ENCODE data around the gene LITAF.

LITAF gene

DNA sequence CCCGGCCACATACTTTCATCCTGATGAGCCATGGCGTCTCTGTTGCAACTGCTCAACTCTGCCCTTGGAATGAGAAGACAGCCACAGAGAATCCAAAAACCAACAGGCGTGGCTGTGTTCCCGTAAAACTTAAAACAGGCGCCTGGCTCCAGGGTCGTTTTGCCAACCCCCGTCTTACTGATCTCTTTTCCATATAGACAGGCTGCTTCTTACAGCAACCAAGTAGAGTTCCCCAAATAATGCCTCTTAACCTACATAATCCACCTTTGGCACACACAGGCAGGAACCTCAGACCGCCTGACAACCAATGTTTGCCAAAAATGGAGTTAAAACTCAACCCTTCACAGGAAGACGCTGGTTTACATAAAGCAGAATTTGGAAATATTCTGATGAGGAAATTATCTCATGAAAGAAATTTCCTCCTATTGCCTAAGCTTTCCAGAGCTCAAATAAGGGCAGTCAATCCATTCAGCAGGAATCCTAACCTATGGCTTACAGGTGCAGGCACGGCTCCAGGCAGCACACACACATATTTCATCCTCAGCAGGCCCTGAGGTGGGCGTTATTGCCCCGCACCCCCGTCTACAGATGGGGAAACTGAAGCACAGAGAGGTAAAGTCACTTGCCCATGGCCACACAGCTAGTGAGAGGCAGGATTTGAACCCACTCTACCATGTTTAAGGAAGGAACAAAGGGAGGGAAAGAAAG lies 35.8 kb downstream of the LITAF start:
- no peak for DNase-seq

DNA sequence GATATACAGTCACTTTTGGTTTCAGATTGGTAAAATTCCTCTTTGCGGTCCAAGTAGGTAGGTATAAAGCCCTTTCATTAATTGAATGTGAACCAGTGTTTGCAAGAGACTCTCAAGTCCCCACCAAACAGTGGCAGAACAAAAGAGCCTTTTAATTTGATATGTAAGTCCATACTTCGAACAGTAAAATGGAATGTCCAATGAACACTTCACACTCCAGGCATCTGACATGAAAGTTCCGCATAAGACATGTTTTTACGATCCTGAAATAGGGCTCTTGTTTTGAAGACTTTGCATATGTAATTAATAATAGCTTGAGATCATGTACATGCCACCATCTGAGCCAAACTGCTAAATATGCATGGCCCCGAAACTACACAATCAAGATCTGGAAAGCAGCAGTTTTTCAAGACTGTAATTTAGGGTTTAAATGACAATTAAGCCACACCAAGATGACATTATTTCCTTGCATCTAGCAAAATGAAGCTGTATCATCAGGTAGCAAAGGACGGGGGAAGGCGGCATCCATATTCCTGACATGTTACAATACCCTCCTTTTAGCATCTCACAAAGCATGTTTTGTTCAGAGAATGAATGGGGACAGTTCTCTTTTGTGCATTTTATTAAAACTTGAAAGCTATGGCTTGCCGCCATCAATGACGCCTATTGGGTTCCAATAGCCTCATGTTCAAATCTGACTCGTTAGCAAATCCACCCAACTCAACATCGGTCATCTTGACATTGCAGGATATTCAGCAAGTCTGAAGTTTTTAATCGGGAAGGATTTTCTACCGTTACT lies 39.4 kb downstream of the LITAF start:
- no peak for DNase-seq

DNA sequence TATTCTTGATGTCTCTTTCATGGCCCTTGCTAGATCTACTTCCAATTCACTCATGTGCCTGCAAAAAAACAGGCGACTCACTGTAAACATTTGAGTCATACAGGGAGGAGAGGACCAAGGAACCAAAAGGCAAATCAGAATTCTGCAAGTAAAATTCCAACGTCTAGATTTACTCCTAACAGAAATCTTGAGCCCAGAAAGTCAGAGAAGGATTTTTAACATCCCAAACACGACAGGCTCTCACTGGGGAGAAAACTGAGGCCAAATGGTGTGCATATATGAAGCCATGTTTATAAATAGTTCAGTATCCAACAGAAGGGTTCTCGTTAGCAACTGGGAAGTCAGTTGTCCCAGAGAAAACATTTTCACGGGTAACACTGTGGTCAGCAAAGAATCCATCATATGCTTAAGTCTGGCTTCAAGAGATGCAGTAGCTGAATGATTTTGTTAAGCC lies 40.1 kb downstream of the LITAF start:
- DNase-seq: no peak

DNA sequence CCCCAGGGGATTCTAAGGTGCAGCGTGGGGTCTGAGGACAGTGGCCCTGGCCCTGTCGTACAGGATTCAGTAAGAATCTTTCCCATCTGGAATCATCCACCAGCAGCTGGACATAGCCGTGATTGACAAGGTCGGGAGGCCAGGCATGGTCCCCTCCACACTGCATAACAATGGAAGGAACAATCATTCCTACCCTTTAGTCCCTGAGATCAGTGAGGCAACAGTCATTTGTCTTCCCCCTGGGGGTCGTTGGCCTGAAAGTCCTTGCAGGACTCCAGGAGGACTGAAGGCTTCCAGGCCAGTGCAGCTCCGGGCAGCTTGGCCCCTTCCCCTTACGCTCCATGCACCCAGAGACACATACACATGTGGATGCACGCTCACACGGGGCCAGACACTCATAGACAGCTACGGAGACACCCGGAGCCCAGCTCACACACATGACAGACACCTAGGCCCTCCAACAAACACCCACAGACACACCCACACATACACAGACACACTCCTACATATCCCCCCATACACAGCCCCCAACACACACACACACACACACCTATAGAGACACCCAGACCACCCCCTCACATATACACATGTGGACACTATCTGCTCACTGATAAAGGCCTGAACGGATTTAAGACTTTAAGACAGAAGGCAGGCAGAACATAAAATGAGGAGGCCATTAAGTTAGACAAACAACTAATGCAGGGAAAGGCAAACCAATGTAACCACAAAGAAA lies 42.9 kb downstream of the LITAF start:
- no peak for DNase-seq

DNA sequence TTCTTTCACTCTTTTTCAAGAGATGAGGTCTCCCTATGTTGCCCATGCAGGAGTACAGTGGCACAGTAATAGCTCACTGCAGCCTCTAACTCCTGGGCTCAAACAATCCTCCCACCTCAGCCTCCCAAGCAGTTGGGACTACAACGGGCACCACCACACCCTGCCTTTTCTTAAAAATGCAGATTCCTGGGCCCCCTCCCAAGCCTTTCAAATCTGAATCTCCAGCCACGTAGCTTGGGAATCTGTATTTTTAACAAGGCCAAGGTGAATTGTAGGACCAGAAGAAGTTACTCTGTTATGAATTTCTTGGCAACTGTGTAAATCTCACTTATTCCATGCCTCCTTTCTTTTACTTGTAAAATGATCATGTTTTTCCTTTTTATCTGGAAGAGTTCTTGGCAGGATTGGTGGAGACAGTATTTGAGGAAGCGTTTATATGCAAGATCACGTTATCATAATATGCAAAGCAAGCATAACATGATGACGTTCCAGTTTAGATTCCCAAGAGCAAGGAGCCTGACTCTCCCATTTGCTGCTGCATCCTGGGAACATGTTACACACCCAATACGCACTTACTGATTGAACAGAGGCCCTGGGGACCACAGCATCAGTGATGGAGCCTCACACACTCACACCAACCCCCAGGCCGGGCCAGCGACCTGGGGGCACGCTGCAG lies 44.5 kb downstream of the LITAF start:
- no peak for DNase-seq

DNA sequence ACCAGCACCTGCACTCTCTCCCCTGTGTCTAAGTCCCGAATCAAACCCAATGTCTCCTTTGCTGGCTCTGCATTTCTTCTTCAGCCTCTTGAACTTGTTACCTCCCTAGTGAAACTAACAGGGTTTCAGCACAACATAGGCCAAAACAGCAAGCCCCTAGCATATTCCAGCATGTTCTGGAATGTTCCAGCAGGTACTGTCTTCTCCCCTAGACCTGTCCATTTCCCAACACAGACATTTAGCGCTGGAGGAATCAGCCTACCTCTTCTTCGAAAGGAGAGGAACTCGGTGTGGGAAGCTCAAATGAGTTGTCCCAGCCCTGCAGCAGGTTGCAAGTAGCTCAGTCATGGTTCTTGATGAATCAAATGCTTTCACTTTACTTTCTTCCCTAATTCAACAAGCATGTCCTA lies 47.1 kb downstream of the LITAF start:
- DNase-seq: no peak

DNA sequence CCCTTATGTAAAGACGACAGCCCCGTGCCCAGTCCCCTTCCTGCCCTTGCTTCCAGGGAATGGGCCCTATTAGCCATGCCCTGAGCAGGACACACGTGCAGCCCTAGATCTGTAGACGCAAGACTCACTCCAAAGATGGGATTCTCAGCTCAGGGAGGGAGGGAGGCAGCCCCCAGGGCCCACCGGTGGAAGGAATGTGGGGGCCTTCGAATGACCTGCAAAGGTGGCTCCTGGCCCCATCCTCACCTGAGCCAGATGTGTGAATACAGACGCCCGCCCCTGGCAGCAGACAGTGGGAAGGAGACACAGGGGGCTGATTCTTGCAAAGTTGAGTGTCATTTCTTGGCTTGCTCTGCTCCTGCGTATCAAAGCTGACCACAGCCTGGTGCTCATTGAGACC lies 47.8 kb downstream of the LITAF start:
- no peak for DNase-seq

DNA sequence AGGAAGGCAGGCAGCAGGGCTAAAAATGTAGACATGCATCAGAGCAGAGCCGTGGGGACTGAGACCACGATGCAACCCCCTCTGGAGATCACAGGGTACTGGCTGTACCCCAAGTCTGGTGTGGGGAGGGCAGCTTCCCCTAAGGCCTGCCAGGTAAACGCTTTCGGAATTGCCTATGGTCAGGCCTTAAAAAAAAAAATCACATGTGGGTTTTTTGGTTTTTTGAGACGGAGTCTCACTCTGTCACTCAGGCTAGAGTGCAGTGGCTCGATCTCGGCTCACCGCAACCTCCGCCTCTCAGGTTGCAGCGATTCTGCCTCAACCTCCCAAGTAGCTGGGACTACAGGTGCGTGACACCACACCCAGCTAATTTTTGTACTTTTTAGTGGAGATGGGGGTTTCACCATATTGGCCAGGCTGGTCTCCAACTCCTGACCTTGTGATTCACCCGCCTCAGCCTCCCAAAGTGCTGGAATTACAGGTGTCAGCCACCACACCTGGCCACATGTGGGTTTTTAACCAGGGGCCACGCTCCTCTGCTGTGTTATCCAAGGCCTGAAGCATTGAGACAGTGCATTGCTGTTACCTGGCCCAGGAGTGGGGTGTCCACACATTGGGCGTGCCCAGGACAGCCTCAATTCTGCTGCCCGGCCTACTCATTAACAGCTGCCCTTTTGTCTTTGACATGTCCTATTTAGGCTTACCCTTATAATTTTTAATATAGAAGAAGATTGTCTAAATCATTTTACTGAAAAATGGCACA lies 50.4 kb downstream of the LITAF start:
- DNase-seq: no peak

DNA sequence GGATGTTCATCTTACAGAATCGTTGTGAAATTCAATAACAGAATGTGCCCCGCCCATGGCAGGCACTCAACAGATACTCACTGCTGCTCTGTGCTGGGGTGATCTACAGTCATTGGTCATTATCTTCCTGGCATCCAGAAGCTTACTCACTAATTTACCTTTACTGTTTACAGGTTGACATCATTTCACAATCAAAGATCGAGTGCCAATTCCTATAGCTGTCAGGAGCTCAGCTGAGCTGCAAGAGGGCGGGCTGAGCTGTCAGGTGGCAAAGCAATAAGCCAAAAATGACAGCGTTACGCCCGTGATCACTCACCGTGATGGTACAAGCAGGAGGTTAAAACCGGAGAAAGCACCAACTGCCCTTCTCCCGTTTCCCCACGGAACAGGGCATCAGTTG lies 51.2 kb downstream of the LITAF start:
- no peak for DNase-seq

DNA sequence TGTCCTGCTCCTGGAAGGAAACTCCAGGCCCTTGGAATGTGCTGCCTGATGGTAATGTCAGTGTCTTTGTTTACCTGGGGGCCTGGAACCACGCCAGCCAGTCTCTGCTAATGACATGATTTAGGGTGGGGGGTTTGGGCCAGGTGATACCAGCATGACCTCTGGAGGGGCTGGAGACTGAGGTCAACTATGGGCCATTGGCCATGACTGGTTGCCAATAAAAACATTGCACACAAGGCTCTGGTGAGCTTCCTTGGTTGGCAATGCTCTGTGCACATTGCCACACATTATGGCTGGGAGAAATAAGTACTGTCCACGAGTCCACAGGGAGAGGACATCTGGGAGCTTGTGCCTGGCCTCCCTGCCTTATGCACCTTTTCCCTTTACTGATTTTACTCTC lies 52.5 kb downstream of the LITAF start:
- DNase-seq: no peak

DNA sequence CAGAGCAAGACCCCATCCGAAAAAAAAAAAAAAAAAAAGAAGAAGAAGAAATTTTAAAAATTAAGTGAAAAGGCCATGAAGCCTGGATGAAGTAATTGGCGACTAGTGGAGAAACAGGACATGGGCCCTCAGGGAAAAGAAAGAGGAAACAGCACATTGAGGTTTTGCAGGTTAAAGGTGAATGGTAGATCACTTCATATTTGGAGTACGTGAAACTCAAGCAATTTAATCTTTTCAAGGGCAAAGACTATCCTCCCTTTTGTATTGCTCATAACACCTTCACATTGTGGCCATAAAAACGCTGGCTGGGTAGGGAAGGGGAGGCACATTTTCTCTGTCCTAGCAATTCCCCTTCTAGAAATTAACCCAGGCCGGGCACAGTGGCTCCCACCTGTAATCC lies 53.1 kb downstream of the LITAF start:
- DNase-seq: no peak

DNA sequence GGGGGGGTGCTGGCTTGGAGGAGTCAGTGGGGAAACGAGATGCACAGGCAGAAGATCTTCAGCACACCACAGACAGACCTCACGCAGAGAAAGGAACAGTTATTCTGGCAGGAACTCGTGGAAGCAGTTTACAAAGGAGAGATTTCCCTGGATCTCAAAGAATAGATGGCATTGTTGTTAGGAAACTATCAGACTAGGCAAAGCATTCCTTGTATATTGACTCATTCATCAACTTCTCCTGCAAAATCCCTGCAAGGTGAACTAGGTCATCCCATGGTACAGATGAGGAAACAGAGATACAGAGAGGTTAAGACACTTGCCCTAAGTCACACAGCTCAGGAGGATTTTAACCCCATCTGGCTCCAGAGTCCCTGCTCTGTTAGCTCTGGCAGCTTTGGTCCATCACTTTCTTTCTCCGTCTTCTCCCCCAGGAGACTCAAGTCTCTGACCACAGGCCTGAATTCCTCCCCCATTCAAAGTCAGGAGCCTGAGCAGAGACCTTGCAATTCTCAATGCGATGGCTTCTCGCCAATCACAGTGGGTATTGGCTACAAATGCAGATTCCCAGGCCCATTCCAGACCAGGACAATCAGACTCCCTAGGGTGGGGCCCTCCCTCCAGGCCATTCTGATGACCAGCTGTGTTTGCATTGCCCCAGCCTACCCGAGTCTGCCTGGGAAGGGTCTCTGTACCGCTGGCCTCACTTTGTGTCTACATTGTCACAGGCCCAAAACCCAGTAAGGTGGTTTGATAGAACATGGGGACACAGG lies 56.4 kb downstream of the LITAF start:
- no peak for DNase-seq

DNA sequence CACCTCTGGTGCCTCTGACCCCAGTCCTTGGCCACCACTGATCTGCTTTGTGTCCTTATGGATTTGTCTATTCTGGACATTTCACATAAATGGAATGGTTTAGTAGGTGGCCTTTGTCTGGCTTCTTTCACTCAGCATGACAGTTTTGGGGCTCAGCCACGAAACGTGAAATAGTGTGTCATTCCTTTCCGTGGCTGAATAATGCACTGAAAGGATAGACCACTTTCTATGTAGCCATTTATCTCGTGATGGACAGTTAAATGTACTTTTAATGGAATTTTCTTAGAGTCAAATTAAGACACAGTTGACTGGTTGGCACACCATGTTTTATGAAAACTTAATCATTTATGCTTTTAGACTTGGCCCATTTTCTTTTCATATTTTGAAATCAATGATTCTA lies 57.4 kb downstream of the LITAF start:
- DNase-seq: no peak

DNA sequence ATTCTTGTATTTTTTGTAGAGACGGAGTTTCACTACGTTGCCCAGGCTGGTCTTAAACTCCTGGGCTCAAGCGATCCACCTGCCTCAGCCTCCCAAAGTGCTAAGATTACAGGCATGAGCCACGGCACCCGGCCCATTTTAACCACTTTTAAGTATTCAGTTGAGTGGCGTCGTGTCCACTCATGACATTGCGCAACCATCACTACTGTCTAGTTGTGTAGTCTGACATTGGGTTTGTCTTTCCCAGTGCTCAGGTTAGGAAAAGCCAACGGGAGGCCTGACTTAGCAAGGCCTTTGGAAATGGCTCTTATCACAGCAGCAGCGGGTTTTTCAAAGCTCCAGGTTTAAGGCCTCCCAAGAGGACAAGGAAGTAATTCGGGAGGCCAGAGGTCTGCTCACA lies 58.7 kb downstream of the LITAF start:
- no peak for DNase-seq

DNA sequence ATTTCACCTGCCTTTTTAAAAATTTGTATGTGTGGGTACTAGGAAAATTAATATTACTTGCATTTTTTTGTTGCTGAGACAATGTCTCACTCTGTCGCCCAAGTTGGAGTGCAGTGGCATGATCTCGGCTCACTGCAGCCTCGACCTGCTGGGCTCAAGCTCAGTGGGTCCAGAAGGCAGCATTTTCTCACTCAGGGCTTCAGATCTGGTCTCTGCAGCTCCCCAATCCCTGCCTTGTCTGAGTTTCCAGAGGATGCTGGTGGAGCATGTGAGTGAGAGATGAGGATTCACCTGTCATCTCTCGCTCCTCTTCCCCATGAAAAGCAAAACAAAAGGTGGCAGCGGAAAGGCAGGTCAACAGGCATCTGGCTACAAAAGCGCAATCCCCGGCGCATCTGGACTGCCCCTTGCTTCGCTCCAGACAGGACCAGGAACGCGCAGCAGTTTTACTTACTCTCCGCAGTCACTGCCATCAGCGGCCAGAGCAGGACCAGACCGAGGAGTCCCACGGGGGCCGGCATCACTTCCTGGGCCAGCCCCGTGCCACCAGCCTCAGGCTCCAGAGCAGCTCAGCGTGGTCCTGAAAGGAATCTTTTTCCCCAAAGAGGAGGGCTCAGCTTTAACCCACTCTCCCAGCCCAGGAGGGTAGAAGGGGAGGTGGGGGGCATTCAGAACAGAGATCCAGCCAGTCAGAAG lies 59.9 kb downstream of the LITAF start:
- DNase-seq: no peak

DNA sequence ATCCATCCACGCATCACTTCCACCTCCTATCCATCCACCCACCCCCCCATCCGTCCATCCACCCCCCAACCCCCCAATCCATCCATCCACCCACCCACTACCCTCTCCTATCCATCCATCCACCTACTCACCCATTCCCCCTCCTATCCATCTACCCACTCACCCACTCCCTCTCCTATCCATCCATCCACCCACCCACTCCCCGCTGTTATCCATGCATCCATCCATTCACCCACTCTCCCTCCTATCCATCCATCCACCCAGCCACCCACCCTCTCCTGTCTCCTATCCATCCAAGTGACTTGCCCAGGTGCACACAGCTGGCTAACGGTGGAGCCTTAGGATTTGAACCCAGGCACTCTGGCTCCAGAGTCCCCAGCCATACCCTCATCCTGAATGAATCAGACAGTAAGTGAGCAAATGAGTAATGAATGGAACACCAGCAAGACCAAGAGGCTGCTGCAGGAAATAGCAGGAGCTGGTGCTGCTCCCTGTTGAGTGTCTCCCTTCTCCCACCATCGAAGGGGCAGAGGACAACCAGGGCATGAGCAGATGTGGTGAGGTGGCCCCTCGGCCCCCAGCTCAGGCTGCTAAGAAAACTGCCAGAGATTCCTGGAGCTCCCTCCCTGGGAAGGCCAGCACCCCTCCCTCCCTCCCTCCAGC lies 62.5 kb downstream of the LITAF start:
- DNase-seq: no peak

DNA sequence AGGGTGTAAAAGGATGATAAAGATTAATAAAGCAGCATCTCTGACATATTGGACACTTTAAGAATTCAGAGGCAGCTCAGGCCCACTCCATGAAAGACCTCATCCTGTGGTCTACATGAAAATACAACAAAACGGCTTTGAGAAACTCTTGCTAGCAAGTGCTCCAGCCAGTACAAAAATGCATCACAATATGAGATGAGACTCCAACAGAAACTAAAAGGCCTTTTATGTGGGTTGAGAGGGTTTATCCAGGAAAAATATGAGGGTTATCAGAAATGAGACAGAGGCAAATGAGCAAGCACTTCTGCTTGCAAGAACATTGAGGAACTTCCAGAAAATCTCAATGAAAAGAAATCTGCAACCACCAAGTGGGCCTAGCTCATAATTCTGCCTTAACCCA lies 65.7 kb downstream of the LITAF start:
- no peak for DNase-seq

DNA sequence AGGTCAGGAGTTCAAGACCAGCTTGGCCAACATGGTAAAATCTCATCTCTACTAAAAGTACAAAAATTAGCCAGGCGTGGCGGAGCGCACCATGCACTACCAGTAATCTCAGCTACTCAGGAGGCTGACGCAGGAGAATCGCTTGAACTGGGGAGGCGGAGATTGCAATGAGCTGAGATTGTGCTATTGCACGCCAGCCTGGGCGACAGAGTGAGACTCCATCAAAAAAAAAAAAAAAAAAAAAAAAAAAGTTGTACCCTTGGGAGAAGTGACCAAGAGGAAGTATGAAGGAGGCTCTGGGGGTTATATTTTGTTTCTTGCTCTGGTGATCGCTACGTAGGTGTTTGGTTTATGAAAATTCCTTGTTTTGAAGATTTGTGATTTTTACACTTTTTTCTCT lies 66.3 kb downstream of the LITAF start:
- DNase-seq: no peak

DNA sequence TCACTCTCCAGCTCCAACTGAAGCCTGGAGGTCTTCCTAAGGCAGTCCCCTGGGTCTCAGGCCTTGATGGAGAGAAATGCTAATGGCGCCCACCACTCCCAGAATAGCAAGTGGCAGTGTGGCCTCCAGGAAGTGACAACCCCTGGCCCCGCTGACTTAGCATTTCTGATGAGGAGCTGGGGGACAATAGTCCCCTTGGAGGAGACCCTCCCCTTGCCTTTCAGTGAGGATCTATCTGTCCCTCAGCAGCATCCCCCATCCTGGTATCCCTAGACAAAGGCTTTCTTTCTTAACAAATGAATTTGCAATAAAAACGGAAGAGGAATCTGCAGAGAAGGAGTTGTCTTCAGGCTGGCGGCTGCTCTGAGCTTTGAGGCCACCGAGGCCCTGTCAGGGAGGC lies 68.8 kb downstream of the LITAF start:
- no peak for DNase-seq

Measured in stimulated activated naive CD4-positive, alpha-beta T cell (primary cell).